GM12878 (cell line): ENCODE results near the gene METTL23. TPM values are rescaled to one million over a fixed set of nuclear protein-coding genes. Genes with fewer than 3 reads are reported as not detected.

Experiments used
- ATAC-seq: fragments of 200-7000 bp; cut with Tn5 transposase; 3 replicates; pipeline ENCODE4 v1.9.1; 2020; ENCODE audit warnings: mild to moderate bottlenecking, moderate library complexity
- BruUV-seq: library from RNA; stranded (reverse); fragments of 400-500 nt; replicated peaks from 2 replicates; lab custom pipeline; 2021; lab: Mats Ljungman, UMichigan
- CTCF ChIA-PET: fragments of 300-600 bp; sonication (Branson Sonifier 250); formaldehyde crosslinking; extraction: SDS; loops from one replicate; lab custom pipeline; 2021; ENCODE audit warnings: inconsistent platforms; lab: Yijun Ruan, JAX
- POLR2A ChIA-PET: fragments of 350-600 bp; formaldehyde crosslinking; extraction: SDS; loops from one replicate; lab custom pipeline; 2021; ENCODE audit warnings: inconsistent platforms; lab: Charles Lee
- RAD21 ChIA-PET: fragments of 300-600 bp; sonication (Branson Sonifier 250); formaldehyde crosslinking; loops from one replicate; lab custom pipeline; 2023; ENCODE audit warnings: antibody characterized with exemption; ENCODE audit not compliant: unreplicated experiment; lab: Charles Lee
- SMC1A ChIA-PET: fragments of 300-600 bp; sonication (Branson Sonifier 250); formaldehyde crosslinking; loops from one replicate; lab custom pipeline; 2023; ENCODE audit not compliant: unreplicated experiment, uncharacterized antibody; lab: Charles Lee
- DNase-seq: peaks from one replicate; pipeline ENCODE4 v3.0.0-alpha.2; 2011; ENCODE audit warnings: low read depth, low spot score
- FAIRE-seq: peaks from 3 replicates; lab custom pipeline; 2011; peaks lifted over from hg19 to GRCh38; lab: Jason Lieb, UNC
- H2AFZ ChIP-seq: 2 replicates; pipeline ENCODE4 v1.6.0; 2011; ENCODE audit warnings: low read depth, low read length, control low read depth; ENCODE audit not compliant: control insufficient read depth
- H3K27ac ChIP-seq: 2 replicates; pipeline ENCODE4 v1.5.1; 2011; ENCODE audit warnings: control low read depth; ENCODE audit not compliant: control insufficient read depth, insufficient read depth
- H3K27me3 ChIP-seq, 2 experiments: replicated peaks in 1 of 2; 2 replicates each; pipeline versions ENCODE4 v1.6.0 to v1.6.1; 2011; ENCODE audit warnings: low read length in 1 of 2; ENCODE audit not compliant: control insufficient read depth in 2 of 2, insufficient read depth in 2 of 2
- H3K36me3 ChIP-seq, 2 experiments: 2 replicates each; pipeline ENCODE4 v1.5.1; 2011; ENCODE audit warnings: low read length in 1 of 2; ENCODE audit not compliant: control insufficient read depth in 2 of 2, insufficient read depth in 2 of 2
- H3K4me1 ChIP-seq: 2 replicates; pipeline ENCODE4 v1.6.1; 2011; ENCODE audit warnings: mild to moderate bottlenecking, low read length, moderate library complexity, mixed read lengths; ENCODE audit not compliant: control insufficient read depth, insufficient read depth
- H3K4me2 ChIP-seq: 2 replicates; pipeline ENCODE4 v1.6.0; 2011; ENCODE audit warnings: control low read depth; ENCODE audit not compliant: control insufficient read depth, insufficient read depth
- H3K4me3 ChIP-seq: fragments of 200-600 bp; sonication (generic); 2 replicates; pipeline ENCODE4 v1.5.1; 2016
- H3K79me2 ChIP-seq: 2 replicates; pipeline ENCODE4 v1.6.0; 2011; ENCODE audit warnings: low read length; ENCODE audit not compliant: control insufficient read depth, insufficient read depth
- H3K9ac ChIP-seq: 2 replicates; pipeline ENCODE4 v1.8.0; 2011; ENCODE audit warnings: low read length, control low read depth, mixed read lengths; ENCODE audit not compliant: control insufficient read depth, insufficient read depth
- H3K9me3 ChIP-seq: replicated peaks from 3 replicates; pipeline ENCODE4 v1.5.1; 2011; ENCODE audit warnings: mild to moderate bottlenecking, low read length; ENCODE audit not compliant: control insufficient read depth, insufficient read depth
- H4K20me1 ChIP-seq: 2 replicates; pipeline ENCODE4 v1.6.0; 2011; ENCODE audit not compliant: control insufficient read depth, insufficient read depth
- BACH1 ChIP-seq: fragments of 450-650 bp; IDR thresholded peaks from 2 replicates; pipeline ENCODE4 v1.6.1; 2017; ENCODE audit warnings: mild to moderate bottlenecking, borderline replicate concordance
- ETV6 ChIP-seq, 2 experiments: fragments of 450-650 bp in 1 of 2; IDR thresholded peaks in 1 of 2; conservative IDR thresholded peaks in 1 of 2; 2 replicates each; pipeline ENCODE4 v1.6.1; 2014; ENCODE audit warnings: antibody characterized with exemption in 1 of 2, borderline replicate concordance in 1 of 2, low read depth in 1 of 2, mild to moderate bottlenecking in 1 of 2, moderate library complexity in 1 of 2
- FOS ChIP-seq: IDR thresholded peaks from 3 replicates; pipeline ENCODE4 v1.6.1; 2011; ENCODE audit warnings: borderline replicate concordance; ENCODE audit not compliant: insufficient read length; ENCODE audit errors: extremely low read depth
- FOXM1 ChIP-seq: IDR thresholded peaks from 2 replicates; pipeline ENCODE4 v1.6.1; 2012; ENCODE audit warnings: low read depth, mild to moderate bottlenecking, inconsistent platforms, low read length, moderate library complexity
- HCFC1 ChIP-seq: fragments of 150-350 bp; IDR thresholded peaks from 2 replicates; pipeline ENCODE4 v1.6.1; 2014; ENCODE audit warnings: low read length
- IKZF2 ChIP-seq, 2 experiments: fragments of 450-650 bp; IDR thresholded peaks; 2 replicates each; pipeline ENCODE4 v1.6.1; 2017; ENCODE audit warnings: mild to moderate bottlenecking in 2 of 2, moderate library complexity in 2 of 2
- IRF4 ChIP-seq: IDR thresholded peaks from 2 replicates; pipeline ENCODE4 v1.6.1; 2011; ENCODE audit warnings: low read depth, low read length
- JUNB ChIP-seq: IDR thresholded peaks from 2 replicates; pipeline ENCODE4 v1.6.1; 2016; ENCODE audit warnings: antibody characterized with exemption, mild to moderate bottlenecking
- KDM1A ChIP-seq: fragments of 200-600 bp; sonication (generic); IDR thresholded peaks from 2 replicates; pipeline ENCODE4 v1.6.1; 2016; ENCODE audit warnings: borderline replicate concordance
- MTA3 ChIP-seq: IDR thresholded peaks from 2 replicates; pipeline ENCODE4 v1.6.1; 2012; ENCODE audit warnings: low read length, inconsistent platforms, borderline replicate concordance
- NFYA ChIP-seq: IDR thresholded peaks from 2 replicates; pipeline ENCODE4 v1.6.1; 2011; ENCODE audit warnings: low read depth, mild to moderate bottlenecking, low read length, improper control_type of control experiment, borderline replicate concordance
- NFYB ChIP-seq: IDR thresholded peaks from 2 replicates; pipeline ENCODE4 v1.6.1; 2011; ENCODE audit warnings: low read depth, mild to moderate bottlenecking, low read length, improper control_type of control experiment, moderate library complexity; ENCODE audit not compliant: insufficient read depth
- POLR2AphosphoS2 ChIP-seq: IDR thresholded peaks from 2 replicates; pipeline ENCODE4 v1.6.1; 2011; ENCODE audit warnings: low read depth, mild to moderate bottlenecking, low read length, improper control_type of control experiment, moderate library complexity
- RUNX3 ChIP-seq: IDR thresholded peaks from 2 replicates; pipeline ENCODE4 v1.6.1; 2012; ENCODE audit warnings: low read length, inconsistent platforms
- STAT1 ChIP-seq: fragments of 450-650 bp; conservative IDR thresholded peaks from 2 replicates; pipeline ENCODE4 v1.6.1; 2014; ENCODE audit warnings: antibody characterized with exemption, mild to moderate bottlenecking
- TCF12 ChIP-seq: IDR thresholded peaks from 2 replicates; pipeline ENCODE4 v1.6.1; 2011; ENCODE audit warnings: low read depth, mild to moderate bottlenecking, low read length
- ZNF207 ChIP-seq: fragments of 450-650 bp; IDR thresholded peaks from 2 replicates; pipeline ENCODE4 v1.6.1; 2014; ENCODE audit warnings: antibody characterized with exemption, mild to moderate bottlenecking, borderline replicate concordance
- ZNF217 ChIP-seq: fragments of 450-650 bp; IDR thresholded peaks from 2 replicates; pipeline ENCODE4 v1.6.1; 2017; ENCODE audit warnings: antibody characterized with exemption, mild to moderate bottlenecking
- ZZZ3 ChIP-seq: IDR thresholded peaks from 2 replicates; pipeline ENCODE4 v1.6.1; 2011; ENCODE audit warnings: low read depth; ENCODE audit not compliant: control insufficient read depth, insufficient read length
- WGBS: methylation state at CpG from one replicate; pipeline ENCODE4 v1.1.6; 2016; ENCODE audit warnings: low lambda C conversion rate; ENCODE audit not compliant: insufficient replicate concordance, insufficient coverage; ENCODE audit errors: missing lambda C conversion rate; 5-methylcytosine and 5-hydroxymethylcytosine counted together
- in situ Hi-C: fragments of 300-500 bp; cut with MboI; formaldehyde crosslinking; loops from 9 replicates; pipeline ENCODE4 v1.14.3; 2018; ENCODE audit warnings: mixed read lengths
- intact Hi-C: fragments of 100-400 bp; cut with micrococcal nuclease; formaldehyde crosslinking; loops from one replicate; pipeline ENCODE4 v1.14.2; 2022; ENCODE audit not compliant: unreplicated experiment
- polyA plus RNA-seq, 11 experiments: library from polyadenylated mRNA; depleted of rRNA in 4 of 11; unstranded in 6 of 11; stranded (reverse) in 5 of 11; fragments of >200 nt; fragmentation: Nextera tagmentation in 4 of 11; fragmentation: Illumina TruSeq in 1 of 11; extraction: Ambion mirVana in 4 of 11; extraction: Trizol in 1 of 11; gene quantifications; 1 replicate in 1 of 11; 2 replicates in 10 of 11; pipeline versions ENCODE4 v1.2.1 to v1.2.3, GENCODE V29; 2011 to 2016; ENCODE audit warnings: inconsistent platforms in 2 of 11, missing spikeins in 2 of 11, low read depth in 1 of 11
- total RNA-seq, 4 experiments: library from RNA; depleted of rRNA in 3 of 4; stranded (reverse); fragments of >200 nt in 3 of 4; fragmentation: Illumina TruSeq in 1 of 4; extraction: Trizol in 1 of 4; gene quantifications; 2 replicates each; pipeline versions ENCODE4 v1.2.1 to v1.2.3, GENCODE V29; 2013 to 2021
- TF ChIP-seq, protein P1 (sequence below): IDR thresholded peaks from 2 replicates; pipeline ENCODE4 v1.6.1; 2012; ENCODE audit warnings: low read depth, low read length, improper control_type of control experiment
- TF ChIP-seq, protein P2 (sequence below): IDR thresholded peaks from 2 replicates; pipeline ENCODE4 v1.6.1; 2011; ENCODE audit warnings: borderline replicate concordance, low read depth, mild to moderate bottlenecking, moderate library complexity, low read length; ENCODE audit not compliant: insufficient read depth, poor library complexity, severe bottlenecking

Gene METTL23
- total and polyA plus RNA-seq, 10 of the 15 experiments (the other 5 are each of a cell fraction or from before 2014, with no cell fraction given), result 25.6 to 61.5 (median 30.9) TPM

DNA sequence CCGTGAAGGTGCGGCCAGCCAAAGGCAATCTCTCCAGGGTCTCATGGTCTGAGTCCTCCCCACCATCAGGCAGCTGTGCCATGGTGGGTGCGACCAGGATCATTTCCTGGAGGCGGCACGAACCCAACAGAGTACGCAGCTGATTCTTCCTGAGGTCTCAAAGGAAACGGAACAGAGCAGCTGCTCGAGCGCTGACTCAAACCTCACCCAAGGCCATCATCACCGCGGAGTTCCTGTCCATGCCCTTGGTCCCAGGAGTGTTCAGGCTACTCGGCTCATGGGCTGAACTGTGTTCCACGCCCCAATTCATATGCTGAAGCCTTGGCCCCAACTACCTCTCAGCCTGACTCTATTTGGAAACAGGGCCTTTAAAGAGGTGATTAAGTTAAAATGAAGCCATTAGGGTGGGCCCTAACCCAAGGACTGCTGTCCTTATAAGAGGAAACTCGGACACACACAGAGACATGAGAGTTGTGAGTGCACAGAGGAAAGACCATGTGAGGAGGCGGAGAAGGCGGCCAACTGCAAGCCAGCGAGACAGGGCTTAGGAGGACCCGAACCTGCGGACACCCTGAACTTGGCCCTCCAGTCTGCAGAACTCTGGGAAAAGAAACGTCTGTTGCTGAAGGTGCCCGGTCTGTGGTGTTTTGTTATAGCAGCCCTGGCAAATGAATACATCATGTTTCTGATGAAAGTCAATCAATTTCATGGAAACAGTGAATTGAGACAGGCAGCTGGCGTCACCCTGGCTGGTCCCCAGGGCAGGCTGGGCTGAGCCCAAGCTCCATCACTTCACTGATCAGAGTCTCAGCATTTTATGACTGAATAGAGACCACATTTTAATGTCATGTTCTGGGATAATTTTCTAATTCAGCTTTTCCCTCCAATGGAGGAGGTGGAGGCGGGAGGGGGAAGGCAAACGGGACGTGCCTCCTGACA, 29.6 kb upstream of the METTL23 start:
- WGBS, result 26% methylated on average over 25 of the region's 25 CpGs
- ChIA-PET RAD21 (interaction anchor here (0.6 kb wide), 1 partner anchor 237 kb away, joined by 3 read pairs; no protein-coding TSS in a partner anchor), SMC1A (interaction anchor here (0.6 to 1.8 kb wide), 4 partner anchors 15 to 79 kb away, joined by 3 to 9 read pairs (median 5); no protein-coding TSS in a partner anchor), CTCF (interaction anchor here (1.0 to 2.4 kb wide), 5 partner anchors 15 to 174 kb away, joined by 3 to 12 read pairs (median 4); no protein-coding TSS in a partner anchor), POLR2A (interaction anchor here (0.6 to 0.8 kb wide), 2 partner anchors 138 to 580 kb away, joined by 3 read pairs; no protein-coding TSS in a partner anchor)
- Histone ChIP-seq H3K4me2 (peak overlapping the region; percentile 4; the same call in 1 of the 2 replicates), H3K9ac (no peak overlapping the region), H3K4me3 (no peak overlapping the region), H3K79me2 (no peaks in the 10 kb centered on the region), H4K20me1 (no peaks in the 10 kb centered on the region), H3K27me3 (no peaks in the 10 kb centered on the region; a peak in 1 of 4 replicates), H3K27ac (no peak overlapping the region), H3K9me3 (no peaks in the 10 kb centered on the region), H3K4me1 (peaks cover 22% of the 10 kb centered on the region), H2AFZ (peak overlapping the region; percentile 59; the same call in 1 of the 2 replicates), H3K36me3 (no peaks in the 10 kb centered on the region)
- no TSS peak for BruUV-seq
- in situ Hi-C loops, result no loop called here
- peak; percentile 78 for FAIRE-seq
- peak; percentile 40 for DNase-seq
- peak; percentile 92 for ATAC-seq
- intact Hi-C loops, result loop anchor here (10.0 kb wide), 1 partner anchor 132 kb away; a partner anchor contains a TSS
- no peak for TF ChIP-seq KDM1A
- TF ChIP-seq, protein P1, sequence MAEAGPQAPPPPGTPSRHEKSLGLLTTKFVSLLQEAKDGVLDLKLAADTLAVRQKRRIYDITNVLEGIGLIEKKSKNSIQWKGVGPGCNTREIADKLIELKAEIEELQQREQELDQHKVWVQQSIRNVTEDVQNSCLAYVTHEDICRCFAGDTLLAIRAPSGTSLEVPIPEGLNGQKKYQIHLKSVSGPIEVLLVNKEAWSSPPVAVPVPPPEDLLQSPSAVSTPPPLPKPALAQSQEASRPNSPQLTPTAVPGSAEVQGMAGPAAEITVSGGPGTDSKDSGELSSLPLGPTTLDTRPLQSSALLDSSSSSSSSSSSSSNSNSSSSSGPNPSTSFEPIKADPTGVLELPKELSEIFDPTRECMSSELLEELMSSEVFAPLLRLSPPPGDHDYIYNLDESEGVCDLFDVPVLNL, result no peak
- no peak for TF ChIP-seq HCFC1
- TF ChIP-seq ZNF217, result no peak
- TF ChIP-seq, protein P2, sequence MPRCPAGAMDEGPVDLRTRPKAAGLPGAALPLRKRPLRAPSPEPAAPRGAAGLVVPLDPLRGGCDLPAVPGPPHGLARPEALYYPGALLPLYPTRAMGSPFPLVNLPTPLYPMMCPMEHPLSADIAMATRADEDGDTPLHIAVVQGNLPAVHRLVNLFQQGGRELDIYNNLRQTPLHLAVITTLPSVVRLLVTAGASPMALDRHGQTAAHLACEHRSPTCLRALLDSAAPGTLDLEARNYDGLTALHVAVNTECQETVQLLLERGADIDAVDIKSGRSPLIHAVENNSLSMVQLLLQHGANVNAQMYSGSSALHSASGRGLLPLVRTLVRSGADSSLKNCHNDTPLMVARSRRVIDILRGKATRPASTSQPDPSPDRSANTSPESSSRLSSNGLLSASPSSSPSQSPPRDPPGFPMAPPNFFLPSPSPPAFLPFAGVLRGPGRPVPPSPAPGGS, result no peak
- no peak for TF ChIP-seq ZNF207
- TF ChIP-seq RUNX3, result 0 out of 2 replicates have a peak, but pooled peaks have one; percentile 9
- TF ChIP-seq ZZZ3, result no peak
- TF ChIP-seq IKZF2 (IDR thresholded peaks at IDR 0.05), result peak; percentile 42 to 43; a peak in 2 of 4 replicates
- no peak for TF ChIP-seq POLR2AphosphoS2
- TF ChIP-seq JUNB, result peak; percentile 26; the same call in 1 of the 2 replicates
- 0 out of 2 replicates have a peak, but pooled peaks have one; percentile 18 for TF ChIP-seq IRF4
- peak; percentile 85; the same call in 1 of the 2 replicates for TF ChIP-seq TCF12
- TF ChIP-seq NFYA, result no peak
- TF ChIP-seq MTA3, result no peak
- TF ChIP-seq NFYB, result no peak
- TF ChIP-seq ETV6 (conservative IDR thresholded peaks at IDR 0.05 in 1 of 2, IDR thresholded peaks at IDR 0.05 in 1 of 2; ENCODE audit: borderline replicate concordance in 1 of 2, low read depth in 1 of 2), result no peak
- TF ChIP-seq FOXM1, result no peak
- no peak for TF ChIP-seq FOS
- TF ChIP-seq STAT1, result no peak
- no peak for TF ChIP-seq BACH1
